Measurements from ENCODE around the gene NCAM2.

NCAM2 gene

DNA sequence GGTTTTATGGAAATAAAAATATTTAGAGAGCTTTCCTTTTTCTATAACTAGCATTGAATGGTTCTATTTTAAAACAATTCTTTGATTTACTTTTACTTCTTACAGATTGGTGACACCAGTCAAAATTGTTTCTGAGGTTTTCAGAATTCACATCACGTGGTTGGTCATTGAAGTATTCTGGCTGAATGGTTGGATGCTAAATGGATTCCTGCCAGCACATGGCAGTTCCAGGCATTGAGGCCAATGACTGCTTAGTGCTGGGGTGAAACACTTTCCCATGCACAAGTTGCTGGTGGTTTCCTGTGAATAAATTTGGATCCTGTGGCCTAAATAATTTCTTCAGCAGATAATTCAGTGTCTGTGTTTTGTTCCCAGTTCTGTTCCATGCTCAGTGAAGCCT lies 20.6 kb downstream of the NCAM2 start:
- Histone ChIP-seq H3K4me3 (ENCODE audit: low read depth in 1 of 5, low read length in 5 of 5) (no peak overlapping the region), H3K4me1 (ENCODE audit: control insufficient read depth in 5 of 5, insufficient read depth in 5 of 5, low read length in 5 of 5) (no peaks in the 10 kb centered on the region), H3K9ac (ENCODE audit: low read length in 5 of 5) (no peak overlapping the region), H3K36me3 (ENCODE audit: control insufficient read depth in 5 of 5, insufficient read depth in 5 of 5, low read length in 5 of 5) (no peaks in the 10 kb centered on the region), H3K27me3 (ENCODE audit: control insufficient read depth in 5 of 5, insufficient read depth in 4 of 5, low read length in 5 of 5) (no peaks in the 10 kb centered on the region), H3K9me3 (ENCODE audit: control insufficient read depth in 5 of 5, low read length in 5 of 5) (no peaks in the 10 kb centered on the region), H3K27ac (ENCODE audit: low read depth, low read length) (no peak overlapping the region)

GRCh38 chr21:21019681-21020080 lies 21.5 kb downstream of the NCAM2 start:
- Histone ChIP-seq H3K27ac (ENCODE audit: low read depth, low read length) (no peak overlapping the region), H3K36me3 (ENCODE audit: control insufficient read depth in 5 of 5, insufficient read depth in 5 of 5, low read length in 5 of 5) (no peaks in the 10 kb centered on the region), H3K27me3 (ENCODE audit: control insufficient read depth in 5 of 5, insufficient read depth in 4 of 5, low read length in 5 of 5) (no peaks in the 10 kb centered on the region), H3K9ac (ENCODE audit: low read length in 5 of 5) (no peak overlapping the region), H3K4me1 (ENCODE audit: control insufficient read depth in 5 of 5, insufficient read depth in 5 of 5, low read length in 5 of 5) (no peaks in the 10 kb centered on the region), H3K4me3 (ENCODE audit: low read depth in 1 of 5, low read length in 5 of 5) (no peak overlapping the region), H3K9me3 (ENCODE audit: control insufficient read depth in 5 of 5, low read length in 5 of 5) (no peaks in the 10 kb centered on the region)

DNA sequence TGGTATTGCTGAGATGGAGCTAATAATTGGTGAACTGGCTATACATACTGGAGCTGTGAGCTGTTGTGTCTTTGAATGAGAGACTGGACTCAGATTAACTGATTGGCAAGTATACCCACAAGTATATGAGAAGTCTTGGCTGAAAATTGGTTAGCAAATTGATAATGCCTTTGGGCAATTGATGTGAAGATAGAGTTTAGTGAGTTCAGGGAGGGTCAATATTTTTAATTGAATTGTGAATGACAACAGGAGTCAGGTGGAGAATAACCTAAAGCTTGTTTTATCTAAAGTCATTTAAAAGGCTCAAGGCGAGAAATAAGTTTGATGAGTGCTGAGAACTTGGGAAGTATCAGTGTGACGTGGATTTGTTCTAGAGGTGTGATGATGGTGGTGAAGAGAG lies 27.5 kb downstream of the NCAM2 start:
- H3K27me3 ChIP-seq (ENCODE audit: control insufficient read depth in 5 of 5, insufficient read depth in 4 of 5, low read length in 5 of 5) = no peaks in the 10 kb centered on the region
- no peaks in the 10 kb centered on the region for H3K4me1 ChIP-seq (ENCODE audit: control insufficient read depth in 5 of 5, insufficient read depth in 5 of 5, low read length in 5 of 5)
- no peaks in the 10 kb centered on the region for H3K36me3 ChIP-seq (ENCODE audit: control insufficient read depth in 5 of 5, insufficient read depth in 5 of 5, low read length in 5 of 5)
- no peak overlapping the region for H3K9ac ChIP-seq (ENCODE audit: low read length in 5 of 5)
- H3K9me3 ChIP-seq (ENCODE audit: control insufficient read depth in 5 of 5, low read length in 5 of 5) = no peaks in the 10 kb centered on the region
- H3K27ac ChIP-seq (ENCODE audit: low read depth, low read length) = no peak overlapping the region
- no peak overlapping the region for H3K4me3 ChIP-seq (ENCODE audit: low read depth in 1 of 5, low read length in 5 of 5)

DNA sequence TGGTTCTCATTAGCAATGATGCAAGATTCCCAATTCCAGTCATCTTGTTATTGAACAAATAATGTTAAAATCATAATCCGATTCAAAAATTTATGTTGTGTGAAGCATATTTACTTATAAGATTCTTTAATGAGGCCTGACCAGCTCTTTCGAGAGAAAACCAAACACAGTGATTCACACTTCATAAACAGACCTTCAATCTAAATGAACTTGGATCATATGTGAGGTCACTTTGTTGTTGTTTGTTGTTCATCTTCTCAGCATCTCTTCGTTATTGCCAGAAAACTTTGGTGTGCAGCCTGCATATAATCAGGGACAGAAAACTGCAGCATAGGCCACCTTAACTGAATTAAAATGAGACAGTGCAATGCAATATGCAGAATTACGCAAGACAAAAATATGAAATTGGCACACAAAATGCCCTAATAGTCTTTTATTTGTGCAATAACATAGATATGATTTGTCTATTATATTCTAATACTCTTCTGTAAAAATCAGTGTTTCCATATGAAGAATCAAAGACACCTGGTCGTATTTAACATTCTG lies 30.1 kb downstream of the NCAM2 start:
- Histone ChIP-seq H3K27ac (ENCODE audit: low read depth, low read length) (no peak overlapping the region), H3K4me3 (ENCODE audit: low read depth in 1 of 5, low read length in 5 of 5) (no peak overlapping the region), H3K27me3 (ENCODE audit: control insufficient read depth in 5 of 5, insufficient read depth in 4 of 5, low read length in 5 of 5) (no peaks in the 10 kb centered on the region), H3K9me3 (ENCODE audit: control insufficient read depth in 5 of 5, low read length in 5 of 5) (no peaks in the 10 kb centered on the region), H3K36me3 (ENCODE audit: control insufficient read depth in 5 of 5, insufficient read depth in 5 of 5, low read length in 5 of 5) (no peaks in the 10 kb centered on the region), H3K9ac (ENCODE audit: low read length in 5 of 5) (no peak overlapping the region), H3K4me1 (ENCODE audit: control insufficient read depth in 5 of 5, insufficient read depth in 5 of 5, low read length in 5 of 5) (no peaks in the 10 kb centered on the region)

GRCh38 chr21:21029164-21029563 lies 31.0 kb downstream of the NCAM2 start:
- no peaks in the 10 kb centered on the region for H3K4me1 ChIP-seq (ENCODE audit: control insufficient read depth in 5 of 5, insufficient read depth in 5 of 5, low read length in 5 of 5)
- H3K27ac ChIP-seq (ENCODE audit: low read depth, low read length) = no peak overlapping the region
- H3K9ac ChIP-seq (ENCODE audit: low read length in 5 of 5) = no peak overlapping the region
- no peak overlapping the region for H3K4me3 ChIP-seq (ENCODE audit: low read depth in 1 of 5, low read length in 5 of 5)
- no peaks in the 10 kb centered on the region for H3K27me3 ChIP-seq (ENCODE audit: control insufficient read depth in 5 of 5, insufficient read depth in 4 of 5, low read length in 5 of 5)
- no peaks in the 10 kb centered on the region for H3K9me3 ChIP-seq (ENCODE audit: control insufficient read depth in 5 of 5, low read length in 5 of 5)
- H3K36me3 ChIP-seq (ENCODE audit: control insufficient read depth in 5 of 5, insufficient read depth in 5 of 5, low read length in 5 of 5) = no peaks in the 10 kb centered on the region

GRCh38 chr21:21030311-21030710 lies 32.1 kb downstream of the NCAM2 start:
- Histone ChIP-seq H3K27me3 (ENCODE audit: control insufficient read depth in 5 of 5, insufficient read depth in 4 of 5, low read length in 5 of 5) (no peaks in the 10 kb centered on the region), H3K9me3 (ENCODE audit: control insufficient read depth in 5 of 5, low read length in 5 of 5) (no peaks in the 10 kb centered on the region), H3K36me3 (ENCODE audit: control insufficient read depth in 5 of 5, insufficient read depth in 5 of 5, low read length in 5 of 5) (no peaks in the 10 kb centered on the region), H3K4me1 (ENCODE audit: control insufficient read depth in 5 of 5, insufficient read depth in 5 of 5, low read length in 5 of 5) (no peaks in the 10 kb centered on the region), H3K27ac (ENCODE audit: low read depth, low read length) (no peak overlapping the region), H3K4me3 (ENCODE audit: low read depth in 1 of 5, low read length in 5 of 5) (no peak overlapping the region), H3K9ac (ENCODE audit: low read length in 5 of 5) (no peak overlapping the region)

DNA sequence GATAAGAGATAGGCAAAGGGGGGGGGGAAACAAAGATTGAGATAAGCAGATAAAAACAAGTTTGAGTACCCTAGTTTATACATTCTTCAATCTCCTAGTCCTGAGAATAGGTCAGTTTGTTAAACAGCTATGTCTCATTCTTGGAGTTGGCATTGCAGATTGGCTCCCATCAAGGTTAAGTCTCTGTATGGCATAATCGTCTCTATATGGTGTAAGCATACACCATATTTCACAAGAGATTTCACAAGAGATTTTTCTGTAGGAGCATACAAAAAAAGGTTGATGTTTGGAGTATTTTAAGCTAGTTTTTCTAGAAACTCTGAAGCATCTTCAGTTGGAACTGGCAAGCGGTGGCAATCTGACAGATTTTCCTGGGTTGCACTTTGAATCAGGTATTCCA lies 35.8 kb downstream of the NCAM2 start:
- Histone ChIP-seq H3K9me3 (ENCODE audit: control insufficient read depth in 5 of 5, low read length in 5 of 5) (no peaks in the 10 kb centered on the region), H3K27me3 (ENCODE audit: control insufficient read depth in 5 of 5, insufficient read depth in 4 of 5, low read length in 5 of 5) (no peaks in the 10 kb centered on the region), H3K27ac (ENCODE audit: low read depth, low read length) (no peak overlapping the region), H3K4me1 (ENCODE audit: control insufficient read depth in 5 of 5, insufficient read depth in 5 of 5, low read length in 5 of 5) (no peaks in the 10 kb centered on the region), H3K36me3 (ENCODE audit: control insufficient read depth in 5 of 5, insufficient read depth in 5 of 5, low read length in 5 of 5) (no peaks in the 10 kb centered on the region), H3K9ac (ENCODE audit: low read length in 5 of 5) (no peak overlapping the region), H3K4me3 (ENCODE audit: low read depth in 1 of 5, low read length in 5 of 5) (no peak overlapping the region)

DNA sequence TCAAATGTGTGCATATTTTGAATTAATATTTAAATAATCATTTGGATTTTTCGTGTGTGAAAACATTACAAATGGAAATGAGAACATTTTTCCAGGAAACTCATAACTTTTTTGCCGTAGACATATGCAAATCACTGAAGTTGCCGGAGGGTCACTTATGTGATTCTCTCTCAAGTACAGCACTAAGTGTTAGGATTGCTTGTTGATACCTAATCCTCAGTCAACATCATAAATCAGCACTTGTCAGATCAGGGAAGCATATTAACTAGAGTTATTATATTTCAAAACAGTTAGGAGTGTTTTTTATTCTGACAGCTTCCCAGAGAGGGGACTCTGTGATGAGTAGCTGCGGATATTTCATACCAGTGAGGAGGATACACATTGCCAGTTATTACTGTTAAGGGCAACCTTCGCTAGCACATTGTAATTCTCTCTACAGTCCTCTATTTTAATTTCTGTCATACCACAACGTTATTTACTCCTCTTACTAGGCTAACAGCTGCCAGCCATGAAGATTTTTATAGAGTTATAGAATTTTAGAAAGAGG lies 41.5 kb downstream of the NCAM2 start:
- H3K27ac ChIP-seq (ENCODE audit: low read depth, low read length) = no peak overlapping the region
- no peaks in the 10 kb centered on the region for H3K9me3 ChIP-seq (ENCODE audit: control insufficient read depth in 5 of 5, low read length in 5 of 5)
- no peak overlapping the region for H3K9ac ChIP-seq (ENCODE audit: low read length in 5 of 5)
- no peaks in the 10 kb centered on the region for H3K4me1 ChIP-seq (ENCODE audit: control insufficient read depth in 5 of 5, insufficient read depth in 5 of 5, low read length in 5 of 5)
- H3K27me3 ChIP-seq (ENCODE audit: control insufficient read depth in 5 of 5, insufficient read depth in 4 of 5, low read length in 5 of 5) = no peaks in the 10 kb centered on the region
- no peaks in the 10 kb centered on the region for H3K36me3 ChIP-seq (ENCODE audit: control insufficient read depth in 5 of 5, insufficient read depth in 5 of 5, low read length in 5 of 5)
- H3K4me3 ChIP-seq (ENCODE audit: low read depth in 1 of 5, low read length in 5 of 5) = no peak overlapping the region

DNA sequence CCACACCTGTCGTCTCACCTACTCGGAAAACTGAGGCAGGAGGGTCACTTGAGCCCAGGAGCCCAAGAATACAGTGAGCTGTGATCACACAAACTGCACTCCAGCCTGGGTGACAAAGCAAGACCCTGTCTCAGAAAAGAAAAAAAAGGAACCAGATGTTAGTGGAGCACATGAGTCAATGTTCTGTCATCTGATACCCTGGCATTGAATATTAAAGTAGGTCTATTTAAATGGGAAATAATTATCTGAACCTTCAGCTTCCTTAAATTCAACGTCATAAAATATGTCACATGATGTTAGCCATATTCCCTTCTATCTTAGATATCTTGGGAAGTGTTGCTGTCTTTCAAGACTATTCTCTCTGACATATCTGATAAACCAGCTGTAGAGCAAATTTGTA lies 47.3 kb downstream of the NCAM2 start:
- Histone ChIP-seq H3K4me1 (ENCODE audit: control insufficient read depth in 5 of 5, insufficient read depth in 5 of 5, low read length in 5 of 5) (no peaks in the 10 kb centered on the region), H3K9me3 (ENCODE audit: control insufficient read depth in 5 of 5, low read length in 5 of 5) (no peaks in the 10 kb centered on the region), H3K36me3 (ENCODE audit: control insufficient read depth in 5 of 5, insufficient read depth in 5 of 5, low read length in 5 of 5) (no peaks in the 10 kb centered on the region), H3K27me3 (ENCODE audit: control insufficient read depth in 5 of 5, insufficient read depth in 4 of 5, low read length in 5 of 5) (no peaks in the 10 kb centered on the region), H3K4me3 (ENCODE audit: low read depth in 1 of 5, low read length in 5 of 5) (no peak overlapping the region), H3K27ac (ENCODE audit: low read depth, low read length) (no peak overlapping the region), H3K9ac (ENCODE audit: low read length in 5 of 5) (no peak overlapping the region)

GRCh38 chr21:21046063-21046462 lies 47.9 kb downstream of the NCAM2 start:
- no peaks in the 10 kb centered on the region for H3K27me3 ChIP-seq (ENCODE audit: control insufficient read depth in 5 of 5, insufficient read depth in 4 of 5, low read length in 5 of 5)
- H3K9me3 ChIP-seq (ENCODE audit: control insufficient read depth in 5 of 5, low read length in 5 of 5) = no peaks in the 10 kb centered on the region
- H3K9ac ChIP-seq (ENCODE audit: low read length in 5 of 5) = no peak overlapping the region
- no peaks in the 10 kb centered on the region for H3K4me1 ChIP-seq (ENCODE audit: control insufficient read depth in 5 of 5, insufficient read depth in 5 of 5, low read length in 5 of 5)
- no peak overlapping the region for H3K27ac ChIP-seq (ENCODE audit: low read depth, low read length)
- H3K36me3 ChIP-seq (ENCODE audit: control insufficient read depth in 5 of 5, insufficient read depth in 5 of 5, low read length in 5 of 5) = no peaks in the 10 kb centered on the region
- no peak overlapping the region for H3K4me3 ChIP-seq (ENCODE audit: low read depth in 1 of 5, low read length in 5 of 5)
